K562 (cell line): ENCODE measurements around the gene CDK14. TPM values are rescaled to one million over a fixed set of nuclear protein-coding genes. Genes with fewer than 3 reads are reported as not detected.

Experiments
- ATAC-seq: fragments of 200-7000 bp; cut with Tn5 transposase; 3 replicates; pipeline ENCODE4 v1.9.1; 2020; ENCODE audit warnings: moderate library complexity
- BruUV-seq: library from RNA; stranded (reverse); fragments of 400-500 nt; replicated peaks from 2 replicates; lab custom pipeline; 2021; lab: Mats Ljungman, UMichigan
- CTCF ChIA-PET: fragments of 300-600 bp; formaldehyde crosslinking; extraction: SDS; loops from one replicate; lab custom pipeline; 2021; ENCODE audit warnings: low intra/inter-chr PET ratio; lab: Yijun Ruan, JAX
- POLR2A ChIA-PET: fragments of 300-600, 350-650 bp; sonication (Branson Sonifier 250); formaldehyde crosslinking; extraction: SDS; loops from one replicate; lab custom pipeline; 2021; ENCODE audit warnings: antibody characterized with exemption, inconsistent platforms; lab: Yijun Ruan, JAX
- DNase-seq, 4 experiments: peaks; one replicate each; pipeline versions ENCODE4 v3.0.0 to v3.0.0-alpha.2; 2011 to 2018; ENCODE audit warnings: low spot score in 3 of 4, mixed read lengths in 3 of 4; ENCODE audit errors: extremely low read depth in 1 of 4
- FAIRE-seq: peaks from 2 replicates; lab custom pipeline; 2011; peaks lifted over from hg19 to GRCh38; lab: Jason Lieb, UNC
- H2AFZ ChIP-seq: 2 replicates; pipeline ENCODE4 v1.6.0; 2011; ENCODE audit warnings: low read depth, low read length, control low read depth, inconsistent platforms
- H3K27ac ChIP-seq: fragments of 200-600 bp; 3 replicates; pipeline ENCODE4 v1.8.0; 2011; ENCODE audit warnings: low read depth, mild to moderate bottlenecking, control low read depth, inconsistent platforms, low read length, moderate library complexity, mixed read lengths; ENCODE audit errors: extremely low read depth
- H3K27me3 ChIP-seq, 2 experiments: fragments of 300-600 bp in 1 of 2; 2 replicates in 1 of 2; 3 replicates in 1 of 2; pipeline versions ENCODE4 v1.6.0 to v1.8.0; 2011; ENCODE audit warnings: inconsistent platforms in 2 of 2, low read length in 2 of 2, mild to moderate bottlenecking in 1 of 2, mixed read lengths in 1 of 2, moderate library complexity in 1 of 2; ENCODE audit not compliant: control insufficient read depth in 2 of 2, insufficient read depth in 2 of 2
- H3K36me3 ChIP-seq: fragments of 300-600 bp; 3 replicates; pipeline ENCODE4 v1.8.0; 2011; ENCODE audit warnings: mild to moderate bottlenecking, low read length, inconsistent platforms; ENCODE audit not compliant: control insufficient read depth, insufficient read depth
- H3K4me1 ChIP-seq, 2 experiments: fragments of 200-600 bp in 1 of 2; replicated peaks in 1 of 2; 2 replicates in 1 of 2; 3 replicates in 1 of 2; pipeline versions ENCODE4 v1.5.1 to v1.8.0; 2011; ENCODE audit warnings: inconsistent platforms in 2 of 2, low read length in 2 of 2, mild to moderate bottlenecking in 1 of 2, mixed read lengths in 1 of 2, moderate library complexity in 1 of 2; ENCODE audit not compliant: control insufficient read depth in 2 of 2, insufficient read depth in 2 of 2
- H3K4me2 ChIP-seq: 2 replicates; pipeline ENCODE4 v1.6.1; 2011; ENCODE audit warnings: low read length, control low read depth, inconsistent platforms, mixed read lengths; ENCODE audit not compliant: insufficient read depth
- H3K4me3 ChIP-seq: fragments of 200-600 bp; sonication (generic), shearing (Covaris generic); 2 replicates; pipeline ENCODE4 v1.5.1; 2016; ENCODE audit warnings: control low read depth, inconsistent platforms
- H3K79me2 ChIP-seq: fragments of 200-600 bp; 3 replicates; pipeline ENCODE4 v1.8.0; 2011; ENCODE audit warnings: low read length, inconsistent platforms; ENCODE audit not compliant: control insufficient read depth, insufficient read depth
- H3K9ac ChIP-seq, 2 experiments: 2 replicates each; pipeline versions ENCODE4 v1.6.0 to v1.6.1; 2011; ENCODE audit warnings: low read depth in 2 of 2, low read length in 2 of 2, control low read depth in 1 of 2, inconsistent platforms in 1 of 2, mild to moderate bottlenecking in 1 of 2, mixed read lengths in 1 of 2; ENCODE audit not compliant: insufficient read depth in 1 of 2
- H3K9me1 ChIP-seq: one replicate; pipeline ENCODE4 v1.6.0; 2011; ENCODE audit warnings: inconsistent platforms, mild to moderate bottlenecking, low read length, moderate library complexity; ENCODE audit not compliant: control insufficient read depth, insufficient read depth
- H3K9me3 ChIP-seq: replicated peaks from 2 replicates; pipeline ENCODE4 v1.5.1; 2011; ENCODE audit warnings: low read depth, low read length, inconsistent platforms; ENCODE audit not compliant: control insufficient read depth, insufficient read depth
- H4K20me1 ChIP-seq: replicated peaks from 2 replicates; pipeline ENCODE4 v1.6.1; 2011; ENCODE audit warnings: low read length, inconsistent platforms, mixed read lengths; ENCODE audit not compliant: control insufficient read depth, insufficient read depth
- BHLHE40 ChIP-seq: IDR thresholded peaks from 2 replicates; pipeline ENCODE4 v1.6.1; 2011; ENCODE audit warnings: low read length, improper control_type of control experiment
- CBX3 ChIP-seq, 2 experiments: IDR thresholded peaks; 1 replicate in 1 of 2; 2 replicates in 1 of 2; pipeline ENCODE4 v1.6.1; 2012; ENCODE audit warnings: inconsistent platforms in 2 of 2, low read length in 2 of 2, borderline replicate concordance in 1 of 2, control low read depth in 1 of 2
- E2F4 ChIP-seq: sonication (generic); formaldehyde crosslinking; IDR thresholded peaks from 2 replicates; pipeline ENCODE4 v1.8.0; 2022; ENCODE audit warnings: mild to moderate bottlenecking, low read depth, missing genetic modification reagents
- HDGF ChIP-seq: fragments of 450-650 bp; IDR thresholded peaks from 2 replicates; pipeline ENCODE4 v1.6.1; 2016
- MAFF ChIP-seq: IDR thresholded peaks from 2 replicates; pipeline ENCODE4 v1.6.1; 2012; ENCODE audit warnings: low read length, improper control_type of control experiment
- MAFK ChIP-seq: IDR thresholded peaks from 2 replicates; pipeline ENCODE4 v1.6.1; 2011; ENCODE audit warnings: low read length, improper control_type of control experiment
- POLR2H ChIP-seq: IDR thresholded peaks from 2 replicates; pipeline ENCODE4 v1.6.1; 2016; ENCODE audit warnings: missing genetic modification characterization, low read depth, mild to moderate bottlenecking, control low read depth, missing compliant biosample characterization, moderate library complexity
- STAG1 ChIP-seq: sonication (generic); formaldehyde crosslinking; IDR thresholded peaks from 2 replicates; pipeline ENCODE4 v1.5.0; 2020; ENCODE audit warnings: missing genetic modification reagents, borderline replicate concordance
- ZFX ChIP-seq: sonication (generic); formaldehyde crosslinking; IDR thresholded peaks from 2 replicates; pipeline ENCODE4 v1.8.0; 2022; ENCODE audit warnings: mild to moderate bottlenecking, missing genetic modification reagents, moderate library complexity
- ZNF12 ChIP-seq: sonication (generic); formaldehyde crosslinking; IDR thresholded peaks from 2 replicates; pipeline ENCODE4 v1.4.0; 2020; ENCODE audit warnings: mild to moderate bottlenecking, missing genetic modification reagents
- ZNF316 ChIP-seq: fragments of 450-650 bp; IDR thresholded peaks from 2 replicates; pipeline ENCODE4 v1.6.1; 2016
- ZNF398 ChIP-seq: fragments of 250-450 bp; sonication (Bioruptor Pico); IDR thresholded peaks from 2 replicates; pipeline ENCODE4 v1.8.0; 2021; ENCODE audit warnings: moderate library complexity, mild to moderate bottlenecking, inconsistent platforms
- ZNF589 ChIP-seq: fragments of 200-800 bp; sonication (Bioruptor generic); IDR thresholded peaks from 2 replicates; pipeline ENCODE4 v1.6.1; 2016; ENCODE audit warnings: low read depth, missing genetic modification characterization, missing compliant biosample characterization
- ZNF609 ChIP-seq: sonication (generic); formaldehyde crosslinking; IDR thresholded peaks from 2 replicates; pipeline ENCODE4 v1.8.1; 2023; ENCODE audit warnings: missing genetic modification reagents, mild to moderate bottlenecking, borderline replicate concordance
- WGBS: fragments of 100-300 bp; shearing (Covaris generic); methylation state at CpG from one replicate; pipeline ENCODE4 v1.1.6; 2016; ENCODE audit warnings: low coverage, mixed read lengths; ENCODE audit not compliant: insufficient coverage; ENCODE audit errors: missing lambda C conversion rate; 5-methylcytosine and 5-hydroxymethylcytosine counted together
- in situ Hi-C: fragments of 300-500 bp; cut with MboI; formaldehyde crosslinking; loops from 4 replicates; pipeline ENCODE4 v1.15.0; 2018; ENCODE audit warnings: inconsistent platforms, mixed read lengths
- intact Hi-C: fragments of 100-400 bp; cut with micrococcal nuclease; formaldehyde crosslinking; loops from 2 replicates; pipeline ENCODE4 v1.14.2; 2022
- polyA plus RNA-seq, 8 experiments: library from polyadenylated mRNA; depleted of rRNA in 4 of 8; stranded (reverse) in 5 of 8; unstranded in 3 of 8; fragments of >200 nt; fragmentation: Nextera tagmentation in 2 of 8; fragmentation: Illumina TruSeq in 1 of 8; extraction: Ambion mirVana in 2 of 8; extraction: Trizol in 1 of 8; gene quantifications; 2 replicates each; pipeline versions ENCODE4 v1.2.1 to v1.2.3, GENCODE V29; 2011 to 2014; ENCODE audit warnings: inconsistent platforms in 1 of 8, missing spikeins in 1 of 8
- total RNA-seq, 7 experiments: library from RNA; depleted of rRNA in 6 of 7; stranded (reverse); fragments of >200 nt in 6 of 7; fragmentation: Illumina TruSeq in 2 of 7; extraction: Trizol in 2 of 7; gene quantifications; 2 replicates each; pipeline versions ENCODE4 v1.2.1 to v1.2.3, GENCODE V29; 2011 to 2021; ENCODE audit warnings: low replicate concordance in 1 of 7

The CDK14 gene
- total and polyA plus RNA-seq, 9 of the 15 experiments (the other 6 are each of a cell fraction or from before 2014, with no cell fraction given) = 0.03 to 0.91 (median 0.16) TPM

- ChIA-PET POLR2A (no interaction called here), CTCF (no interaction called here)
- Histone ChIP-seq H2AFZ (no peak overlapping the region), H3K4me1 (no peaks in the 10 kb centered on the region), H4K20me1 (no peaks in the 10 kb centered on the region), H3K27ac (no peak overlapping the region), H3K27me3 (no peaks in the 10 kb centered on the region), H3K4me3 (no peak overlapping the region), H3K4me2 (no peak overlapping the region), H3K36me3 (no peaks in the 10 kb centered on the region), H3K79me2 (no peaks in the 10 kb centered on the region), H3K9ac (no peak overlapping the region), H3K9me3 (0 out of 2 replicates have a peak, but pooled peaks cover 2% of the 10 kb centered on the region), H3K9me1 (no peaks in the 10 kb centered on the region)
- ATAC-seq = no peak
- WGBS = 1% methylated on average over 5 of the region's 5 CpGs
- DNase-seq = no peak
- no TSS peak for BruUV-seq
- no peak for FAIRE-seq
- intact Hi-C loops = no loop called here
- in situ Hi-C loops = no loop called here
- TF ChIP-seq ZNF316 = peak; percentile 80
- TF ChIP-seq E2F4 (CRISPR knock-in tag) = no peak
- no peak for TF ChIP-seq ZNF398
- TF ChIP-seq POLR2H (tag) = no peak
- no peak for TF ChIP-seq BHLHE40
- TF ChIP-seq ZFX = no peak
- TF ChIP-seq MAFK = peak; percentile 31; the same call in 1 of the 2 replicates
- TF ChIP-seq STAG1 (CRISPR knock-in tag) = no peak
- TF ChIP-seq HDGF = no peak
- TF ChIP-seq ZNF609 (CRISPR knock-in tag) = no peak
- no peak for TF ChIP-seq ZNF12 (CRISPR knock-in tag)
- no peak for TF ChIP-seq ZNF589
- TF ChIP-seq MAFF = peak; percentile 29; the same call in 1 of the 2 replicates
- no peak for TF ChIP-seq CBX3 (IDR thresholded peaks at IDR 0.05; ENCODE audit: borderline replicate concordance in 1 of 2, low read length in 2 of 2)
Measured at GRCh38 chr7:90824386-90825307, 228.5 kb downstream of the CDK14 start.
